Measurements from ENCODE around the gene GLTPD2.
A peak's percentile ranks its signal among the peaks of the same experiment; 100 is the strongest.

GLTPD2 gene

GRCh38 chr17:4790705-4791088 lies 1.9 kb downstream of the GLTPD2 start:
- no peaks in the 10 kb centered on the region for H3K27me3 ChIP-seq (ENCODE audit: low read depth, low read length)
- H3K36me3 ChIP-seq (ENCODE audit: control insufficient read depth in 1 of 2, insufficient read depth in 2 of 2, low read length in 2 of 2), result no peaks in the 10 kb centered on the region
- H3K27ac ChIP-seq (ENCODE audit: low read length), result peak overlapping the region; percentile 84
- peak overlapping the region; percentile 62 to 84 for H3K4me3 ChIP-seq (ENCODE audit: low read depth in 1 of 2, low read length in 2 of 2)
- H3K4me1 ChIP-seq (ENCODE audit: control insufficient read depth in 1 of 2, insufficient read depth in 2 of 2, low read length in 2 of 2), result peaks cover 5 to 26% of the 10 kb centered on the region in 2 donors
- no peaks in the 10 kb centered on the region for H3K9me3 ChIP-seq (ENCODE audit: control insufficient read depth in 1 of 2, low read length in 2 of 2)

GRCh38 chr17:4795168-4795567 lies 6.4 kb downstream of the GLTPD2 start:
- Histone ChIP-seq H3K4me1 (ENCODE audit: control insufficient read depth in 1 of 2, insufficient read depth in 2 of 2, low read length in 2 of 2) (peaks cover 5 to 20% of the 10 kb centered on the region in 2 donors), H3K4me3 (ENCODE audit: low read depth in 1 of 2, low read length in 2 of 2) (peak overlapping the region in 1 of 2 donors; percentile 100), H3K9me3 (ENCODE audit: control insufficient read depth in 1 of 2, low read length in 2 of 2) (no peaks in the 10 kb centered on the region), H3K36me3 (ENCODE audit: control insufficient read depth in 1 of 2, insufficient read depth in 2 of 2, low read length in 2 of 2) (peaks cover 11 to 23% of the 10 kb centered on the region in 2 donors), H3K27ac (ENCODE audit: low read length) (no peak overlapping the region), H3K27me3 (ENCODE audit: low read depth, low read length) (no peaks in the 10 kb centered on the region)

- H3K4me3 ChIP-seq (ENCODE audit: low read depth in 1 of 2, low read length in 2 of 2), result peak overlapping the region; percentile 98 to 100
- H3K27me3 ChIP-seq (ENCODE audit: low read depth, low read length), result no peaks in the 10 kb centered on the region
- peaks cover 0 to 16% of the 10 kb centered on the region in 2 donors for H3K4me1 ChIP-seq (ENCODE audit: control insufficient read depth in 1 of 2, insufficient read depth in 2 of 2, low read length in 2 of 2)
- H3K27ac ChIP-seq (ENCODE audit: low read length), result peak overlapping the region; percentile 91
- no peaks in the 10 kb centered on the region for H3K9me3 ChIP-seq (ENCODE audit: control insufficient read depth in 1 of 2, low read length in 2 of 2)
- H3K36me3 ChIP-seq (ENCODE audit: control insufficient read depth in 1 of 2, insufficient read depth in 2 of 2, low read length in 2 of 2), result peaks cover 11 to 23% of the 10 kb centered on the region in 2 donors
Observed at GRCh38 chr17:4796552-4796920, 7.8 kb downstream of the GLTPD2 start.

- H3K27ac ChIP-seq (ENCODE audit: low read length), result no peak overlapping the region
- H3K4me1 ChIP-seq (ENCODE audit: control insufficient read depth in 1 of 2, insufficient read depth in 2 of 2, low read length in 2 of 2), result peaks cover 0 to 16% of the 10 kb centered on the region in 2 donors
- H3K9me3 ChIP-seq (ENCODE audit: control insufficient read depth in 1 of 2, low read length in 2 of 2), result no peaks in the 10 kb centered on the region
- peaks cover 11 to 23% of the 10 kb centered on the region in 2 donors for H3K36me3 ChIP-seq (ENCODE audit: control insufficient read depth in 1 of 2, insufficient read depth in 2 of 2, low read length in 2 of 2)
- no peaks in the 10 kb centered on the region for H3K27me3 ChIP-seq (ENCODE audit: low read depth, low read length)
- no peak overlapping the region for H3K4me3 ChIP-seq (ENCODE audit: low read depth in 1 of 2, low read length in 2 of 2)
Observed at GRCh38 chr17:4800462-4801196, 11.9 kb downstream of the GLTPD2 start.

GRCh38 chr17:4802228-4802627 lies 13.5 kb downstream of the GLTPD2 start, which contains the start of gene C17orf114:
Gene C17orf114 (minus strand): TSS chr17:4802328.
- no peaks in the 10 kb centered on the region for H3K9me3 ChIP-seq (ENCODE audit: control insufficient read depth in 1 of 2, low read length in 2 of 2)
- peaks cover 11 to 18% of the 10 kb centered on the region in 2 donors for H3K36me3 ChIP-seq (ENCODE audit: control insufficient read depth in 1 of 2, insufficient read depth in 2 of 2, low read length in 2 of 2)
- H3K27ac ChIP-seq (ENCODE audit: low read length), result no peak within 1 kb of the TSS
- no peaks in the 10 kb centered on the region for H3K27me3 ChIP-seq (ENCODE audit: low read depth, low read length)
- H3K4me3 ChIP-seq (ENCODE audit: low read depth in 1 of 2, low read length in 2 of 2), result no peak within 1 kb of the TSS
- peaks cover 4 to 9% of the 10 kb centered on the region in 2 donors for H3K4me1 ChIP-seq (ENCODE audit: control insufficient read depth in 1 of 2, insufficient read depth in 2 of 2, low read length in 2 of 2)

- Histone ChIP-seq H3K27me3 (ENCODE audit: low read depth, low read length) (no peaks in the 10 kb centered on the region), H3K9me3 (ENCODE audit: control insufficient read depth in 1 of 2, low read length in 2 of 2) (no peaks in the 10 kb centered on the region), H3K27ac (ENCODE audit: low read length) (no peak overlapping the region), H3K36me3 (ENCODE audit: control insufficient read depth in 1 of 2, insufficient read depth in 2 of 2, low read length in 2 of 2) (peaks cover 0 to 6% of the 10 kb centered on the region in 2 donors), H3K4me1 (ENCODE audit: control insufficient read depth in 1 of 2, insufficient read depth in 2 of 2, low read length in 2 of 2) (peaks cover 13 to 21% of the 10 kb centered on the region in 2 donors), H3K4me3 (ENCODE audit: low read depth in 1 of 2, low read length in 2 of 2) (peak overlapping the region; percentile 70 to 76)
Observed at GRCh38 chr17:4806456-4806776, 17.7 kb downstream of the GLTPD2 start.

GRCh38 chr17:4806777-4807604 lies 18.2 kb downstream of the GLTPD2 start, which contains the start of gene PLD2:
Gene PLD2 (plus strand): TSS chr17:4807152. CDS start chr17:4807773, 621 bp downstream.
- H3K9me3 ChIP-seq (ENCODE audit: control insufficient read depth in 1 of 2, low read length in 2 of 2), result no peaks in the 10 kb centered on the region
- no peak within 1 kb of the TSS for H3K27ac ChIP-seq (ENCODE audit: low read length)
- peaks cover 13 to 21% of the 10 kb centered on the region in 2 donors for H3K4me1 ChIP-seq (ENCODE audit: control insufficient read depth in 1 of 2, insufficient read depth in 2 of 2, low read length in 2 of 2)
- H3K36me3 ChIP-seq (ENCODE audit: control insufficient read depth in 1 of 2, insufficient read depth in 2 of 2, low read length in 2 of 2), result peaks cover 0 to 6% of the 10 kb centered on the region in 2 donors
- peak within 1 kb of the TSS; percentile 70 to 76 for H3K4me3 ChIP-seq (ENCODE audit: low read depth in 1 of 2, low read length in 2 of 2)
- H3K27me3 ChIP-seq (ENCODE audit: low read depth, low read length), result no peaks in the 10 kb centered on the region

GRCh38 chr17:4807605-4808377 lies 19.0 kb downstream of the GLTPD2 start:
- Histone ChIP-seq H3K9me3 (ENCODE audit: control insufficient read depth in 1 of 2, low read length in 2 of 2) (no peaks in the 10 kb centered on the region), H3K27ac (ENCODE audit: low read length) (no peak overlapping the region), H3K4me3 (ENCODE audit: low read depth in 1 of 2, low read length in 2 of 2) (peak overlapping the region; percentile 33 to 76), H3K4me1 (ENCODE audit: control insufficient read depth in 1 of 2, insufficient read depth in 2 of 2, low read length in 2 of 2) (peaks cover 13 to 21% of the 10 kb centered on the region in 2 donors), H3K27me3 (ENCODE audit: low read depth, low read length) (no peaks in the 10 kb centered on the region), H3K36me3 (ENCODE audit: control insufficient read depth in 1 of 2, insufficient read depth in 2 of 2, low read length in 2 of 2) (peaks cover 0 to 6% of the 10 kb centered on the region in 2 donors)

GRCh38 chr17:4808378-4808767 lies 19.6 kb downstream of the GLTPD2 start:
- peak overlapping the region in 1 of 2 donors; percentile 76 for H3K4me3 ChIP-seq (ENCODE audit: low read depth in 1 of 2, low read length in 2 of 2)
- H3K27ac ChIP-seq (ENCODE audit: low read length), result no peak overlapping the region
- peaks cover 13 to 21% of the 10 kb centered on the region in 2 donors for H3K4me1 ChIP-seq (ENCODE audit: control insufficient read depth in 1 of 2, insufficient read depth in 2 of 2, low read length in 2 of 2)
- H3K9me3 ChIP-seq (ENCODE audit: control insufficient read depth in 1 of 2, low read length in 2 of 2), result no peaks in the 10 kb centered on the region
- no peaks in the 10 kb centered on the region for H3K27me3 ChIP-seq (ENCODE audit: low read depth, low read length)
- H3K36me3 ChIP-seq (ENCODE audit: control insufficient read depth in 1 of 2, insufficient read depth in 2 of 2, low read length in 2 of 2), result peaks cover 0 to 6% of the 10 kb centered on the region in 2 donors

GRCh38 chr17:4810696-4811290 lies 22.0 kb downstream of the GLTPD2 start:
- Histone ChIP-seq H3K27ac (ENCODE audit: low read length) (no peak overlapping the region), H3K4me1 (ENCODE audit: control insufficient read depth in 1 of 2, insufficient read depth in 2 of 2, low read length in 2 of 2) (peaks cover 13 to 21% of the 10 kb centered on the region in 2 donors), H3K27me3 (ENCODE audit: low read depth, low read length) (no peaks in the 10 kb centered on the region), H3K9me3 (ENCODE audit: control insufficient read depth in 1 of 2, low read length in 2 of 2) (no peaks in the 10 kb centered on the region), H3K36me3 (ENCODE audit: control insufficient read depth in 1 of 2, insufficient read depth in 2 of 2, low read length in 2 of 2) (peaks cover 0 to 23% of the 10 kb centered on the region in 2 donors), H3K4me3 (ENCODE audit: low read depth in 1 of 2, low read length in 2 of 2) (no peak overlapping the region)

Measured in muscle layer of duodenum (tissue), 2 donors.